IMR-90 (cell line): ENCODE measurements around the gene PPM1L.

Experiments used
- FOS ChIP-seq: fragments of 150-350 bp; IDR thresholded peaks from 2 replicates; pipeline ENCODE4 v1.6.1; 2016; ENCODE audit warnings: low read depth, low read length
- MAZ ChIP-seq: IDR thresholded peaks from 2 replicates; pipeline ENCODE4 v1.6.1; 2012; ENCODE audit warnings: low read depth, mild to moderate bottlenecking, low read length, improper control_type of control experiment, moderate library complexity, borderline replicate concordance
- MXI1 ChIP-seq: IDR thresholded peaks from 2 replicates; pipeline ENCODE4 v1.6.1; 2012; ENCODE audit warnings: low read depth, mild to moderate bottlenecking, low read length, moderate library complexity, borderline replicate concordance
- NFE2L2 ChIP-seq: fragments of 150-350 bp; IDR thresholded peaks from 2 replicates; pipeline ENCODE4 v1.6.1; 2016; ENCODE audit warnings: low read depth, mild to moderate bottlenecking, low read length
- POLR2A ChIP-seq: IDR thresholded peaks from 2 replicates; pipeline ENCODE4 v1.6.1; 2012; ENCODE audit warnings: mild to moderate bottlenecking, low read depth, low read length
- RAD21 ChIP-seq: IDR thresholded peaks from 2 replicates; pipeline ENCODE4 v1.6.1; 2012; ENCODE audit warnings: low read length, improper control_type of control experiment
- TF ChIP-seq, protein P1 (sequence below): conservative IDR thresholded peaks from 2 replicates; pipeline ENCODE4 v1.5.1; 2012; ENCODE audit warnings: mild to moderate bottlenecking, low read depth, low read length, improper control_type of control experiment

DNA sequence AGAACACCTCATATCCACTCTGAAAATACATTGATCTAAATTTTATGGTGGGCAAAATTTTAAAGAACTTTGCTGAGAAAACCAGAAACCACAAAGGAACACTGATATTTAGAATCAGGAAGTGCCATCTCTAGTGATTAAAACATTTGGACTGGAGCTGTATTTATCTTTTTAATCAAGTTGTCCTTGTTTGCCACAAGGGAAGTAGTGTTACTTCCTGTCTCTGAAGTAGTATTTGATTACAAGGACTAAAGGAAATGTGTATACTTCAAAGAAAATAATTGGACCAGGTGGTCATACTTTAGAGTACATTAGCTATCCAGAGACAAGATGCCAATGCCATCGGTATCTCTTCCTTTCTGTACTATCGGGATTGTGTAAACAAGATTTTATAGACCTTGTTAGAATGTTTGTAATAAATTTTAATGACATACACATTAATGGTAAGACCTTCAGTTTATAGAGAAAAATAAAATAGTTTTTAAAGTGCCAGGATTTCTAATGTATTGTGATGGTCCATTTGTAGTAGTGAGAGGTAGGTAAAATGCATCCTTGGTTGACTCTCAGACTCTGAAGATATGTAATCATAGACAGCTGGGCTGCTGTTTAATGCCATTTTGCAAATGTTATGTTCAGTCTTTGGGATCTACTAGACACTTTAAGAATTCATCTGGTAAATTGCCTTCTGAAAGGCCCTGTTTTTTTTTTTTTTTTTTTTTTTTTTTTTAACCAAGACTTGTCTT, 217.2 kb downstream of the PPM1L start:
- no peak for TF ChIP-seq POLR2A
- TF ChIP-seq, protein P1, sequence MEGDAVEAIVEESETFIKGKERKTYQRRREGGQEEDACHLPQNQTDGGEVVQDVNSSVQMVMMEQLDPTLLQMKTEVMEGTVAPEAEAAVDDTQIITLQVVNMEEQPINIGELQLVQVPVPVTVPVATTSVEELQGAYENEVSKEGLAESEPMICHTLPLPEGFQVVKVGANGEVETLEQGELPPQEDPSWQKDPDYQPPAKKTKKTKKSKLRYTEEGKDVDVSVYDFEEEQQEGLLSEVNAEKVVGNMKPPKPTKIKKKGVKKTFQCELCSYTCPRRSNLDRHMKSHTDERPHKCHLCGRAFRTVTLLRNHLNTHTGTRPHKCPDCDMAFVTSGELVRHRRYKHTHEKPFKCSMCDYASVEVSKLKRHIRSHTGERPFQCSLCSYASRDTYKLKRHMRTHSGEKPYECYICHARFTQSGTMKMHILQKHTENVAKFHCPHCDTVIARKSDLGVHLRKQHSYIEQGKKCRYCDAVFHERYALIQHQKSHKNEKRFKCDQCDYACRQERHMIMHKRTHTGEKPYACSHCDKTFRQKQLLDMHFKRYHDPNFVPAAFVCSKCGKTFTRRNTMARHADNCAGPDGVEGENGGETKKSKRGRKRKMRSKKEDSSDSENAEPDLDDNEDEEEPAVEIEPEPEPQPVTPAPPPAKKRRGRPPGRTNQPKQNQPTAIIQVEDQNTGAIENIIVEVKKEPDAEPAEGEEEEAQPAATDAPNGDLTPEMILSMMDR, result no peak
- TF ChIP-seq NFE2L2, result no peak
- TF ChIP-seq FOS, result no peak
- no peak for TF ChIP-seq MAZ
- TF ChIP-seq RAD21, result no peak
- TF ChIP-seq MXI1, result no peak
